OCI-M1 (cell line): ENCODE data around the gene PPP5C.
"Not testable (repeated sequence)": the region's sequence is repeated elsewhere in the genome, so short reads cannot be mapped to it uniquely, and the experiment has no call there.

Experiments used
- DNase-seq: peaks from one replicate; lab custom pipeline; 2025; lab: John Stamatoyannopoulos, UW

The PPP5C gene

DNA sequence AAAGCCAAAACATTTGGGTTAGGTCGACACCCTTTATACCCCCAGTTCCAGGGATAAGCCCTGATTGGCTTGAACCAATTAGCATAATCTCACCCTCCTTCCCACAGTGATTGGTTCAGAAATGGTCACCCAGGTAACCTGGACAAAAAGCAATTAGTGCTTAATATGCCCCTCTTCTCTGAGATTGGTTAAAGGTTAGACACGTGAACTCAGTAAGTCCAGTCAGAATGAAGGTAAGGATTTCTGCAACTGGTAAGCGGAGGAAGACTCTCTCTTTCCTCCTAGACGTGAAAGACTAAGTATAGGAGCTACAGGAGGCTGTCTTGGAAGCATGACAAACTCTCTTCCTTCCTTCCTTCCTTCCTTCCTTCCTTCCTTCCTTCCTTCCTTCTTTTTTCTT lies 83.1 kb downstream of the PPP5C start:
- DNase-seq, result no peak

GRCh38 chr19:46431824-46432223 lies 84.9 kb downstream of the PPP5C start:
- DNase-seq, result no peak

GRCh38 chr19:46433470-46433869 lies 86.6 kb downstream of the PPP5C start:
- not testable (repeated sequence) for DNase-seq

DNA sequence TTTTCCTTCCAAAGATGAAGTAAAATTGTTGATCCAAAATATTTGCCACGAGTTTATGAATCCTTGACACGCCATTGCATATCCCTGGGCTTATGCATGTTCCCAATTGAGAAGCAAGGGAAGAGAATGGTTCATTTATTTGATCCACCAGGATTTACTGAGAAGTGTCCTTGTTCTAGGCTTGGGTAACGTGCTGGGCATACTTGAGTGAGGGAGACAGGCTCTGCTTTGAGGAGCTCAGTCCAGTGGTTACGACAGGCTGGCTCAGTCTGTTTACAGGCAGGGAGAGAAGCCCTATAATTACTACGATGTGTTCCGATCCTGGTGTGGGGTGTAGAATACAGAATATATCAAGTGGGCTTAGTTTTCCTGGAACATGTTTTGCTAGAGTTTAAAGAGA lies 88.1 kb downstream of the PPP5C start:
- no peak for DNase-seq

DNA sequence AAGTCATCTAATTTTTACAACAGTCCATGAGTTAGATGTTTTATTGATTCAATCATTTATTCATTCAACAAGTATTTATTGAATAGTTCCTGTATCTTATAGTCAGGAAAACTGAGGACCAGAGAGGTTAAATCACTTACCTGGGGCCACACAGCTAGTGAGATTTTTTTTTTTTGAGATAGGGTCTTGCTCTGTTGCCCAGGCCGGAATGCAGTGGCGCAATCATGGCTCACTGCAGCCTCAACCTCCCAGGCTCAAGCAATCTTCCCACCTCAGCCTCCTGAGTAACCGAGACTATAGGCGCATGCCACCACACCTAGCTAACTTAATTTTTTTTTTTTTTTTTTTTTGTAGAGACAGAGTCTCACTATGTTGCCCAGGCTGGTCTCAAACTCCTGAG lies 88.8 kb downstream of the PPP5C start:
- DNase-seq, result not testable (repeated sequence)
